ENCODE data around the gene CANX.

CANX gene

DNA sequence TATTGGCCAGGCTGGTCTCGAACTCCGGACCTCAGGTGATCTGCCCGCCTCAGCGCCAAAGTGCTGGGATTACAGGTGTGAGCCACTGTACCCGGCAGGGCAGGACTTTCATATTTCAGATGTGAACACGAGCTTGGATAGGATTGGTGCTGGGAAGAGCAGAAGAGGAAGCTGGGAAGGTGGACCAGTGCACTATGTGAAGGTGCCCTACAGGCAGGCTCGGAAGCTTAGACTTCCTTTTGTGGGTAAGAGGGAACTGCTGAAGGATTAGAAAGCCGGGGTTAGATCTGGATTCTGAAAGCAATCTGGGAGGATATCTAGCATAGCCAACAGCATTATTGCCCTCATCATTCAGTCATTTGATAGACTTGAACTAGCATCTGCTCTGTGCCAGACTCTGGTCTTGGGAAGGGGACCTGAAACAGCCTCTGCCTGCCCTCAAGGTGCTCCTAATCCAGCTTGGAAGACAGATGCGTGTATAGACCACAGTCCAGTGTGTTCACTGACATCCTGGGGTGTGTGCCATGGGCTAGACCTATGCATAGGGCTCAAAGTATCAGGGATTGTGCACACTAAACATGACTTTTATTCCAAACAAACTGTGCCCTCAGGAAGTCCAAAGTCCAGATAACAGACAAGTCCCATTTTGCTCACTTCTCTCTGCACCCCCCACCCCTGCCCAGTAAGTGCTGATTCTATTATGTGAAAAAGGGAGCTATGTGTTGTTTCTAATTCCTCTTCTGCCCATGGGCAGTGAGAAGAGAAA is 18.6 kb upstream of the CANX start:
- TF ChIP-seq, protein P1, sequence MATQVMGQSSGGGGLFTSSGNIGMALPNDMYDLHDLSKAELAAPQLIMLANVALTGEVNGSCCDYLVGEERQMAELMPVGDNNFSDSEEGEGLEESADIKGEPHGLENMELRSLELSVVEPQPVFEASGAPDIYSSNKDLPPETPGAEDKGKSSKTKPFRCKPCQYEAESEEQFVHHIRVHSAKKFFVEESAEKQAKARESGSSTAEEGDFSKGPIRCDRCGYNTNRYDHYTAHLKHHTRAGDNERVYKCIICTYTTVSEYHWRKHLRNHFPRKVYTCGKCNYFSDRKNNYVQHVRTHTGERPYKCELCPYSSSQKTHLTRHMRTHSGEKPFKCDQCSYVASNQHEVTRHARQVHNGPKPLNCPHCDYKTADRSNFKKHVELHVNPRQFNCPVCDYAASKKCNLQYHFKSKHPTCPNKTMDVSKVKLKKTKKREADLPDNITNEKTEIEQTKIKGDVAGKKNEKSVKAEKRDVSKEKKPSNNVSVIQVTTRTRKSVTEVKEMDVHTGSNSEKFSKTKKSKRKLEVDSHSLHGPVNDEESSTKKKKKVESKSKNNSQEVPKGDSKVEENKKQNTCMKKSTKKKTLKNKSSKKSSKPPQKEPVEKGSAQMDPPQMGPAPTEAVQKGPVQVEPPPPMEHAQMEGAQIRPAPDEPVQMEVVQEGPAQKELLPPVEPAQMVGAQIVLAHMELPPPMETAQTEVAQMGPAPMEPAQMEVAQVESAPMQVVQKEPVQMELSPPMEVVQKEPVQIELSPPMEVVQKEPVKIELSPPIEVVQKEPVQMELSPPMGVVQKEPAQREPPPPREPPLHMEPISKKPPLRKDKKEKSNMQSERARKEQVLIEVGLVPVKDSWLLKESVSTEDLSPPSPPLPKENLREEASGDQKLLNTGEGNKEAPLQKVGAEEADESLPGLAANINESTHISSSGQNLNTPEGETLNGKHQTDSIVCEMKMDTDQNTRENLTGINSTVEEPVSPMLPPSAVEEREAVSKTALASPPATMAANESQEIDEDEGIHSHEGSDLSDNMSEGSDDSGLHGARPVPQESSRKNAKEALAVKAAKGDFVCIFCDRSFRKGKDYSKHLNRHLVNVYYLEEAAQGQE (IDR thresholded peaks at IDR 0.05; ENCODE audit: low read depth) = no peak
- no peak for TF ChIP-seq CEBPB (IDR thresholded peaks at IDR 0.05)
- TF ChIP-seq TCF12 (IDR thresholded peaks at IDR 0.05; ENCODE audit: low read depth) = no peak
- no peak for TF ChIP-seq CREB1 (IDR thresholded peaks at IDR 0.05; ENCODE audit: low read depth)
- no peak for TF ChIP-seq FOXM1 (IDR thresholded peaks at IDR 0.05; ENCODE audit: borderline replicate concordance, low read depth)
- no peak for TF ChIP-seq ZBTB7A (IDR thresholded peaks at IDR 0.05; ENCODE audit: low read depth)
- TF ChIP-seq YY1 (IDR thresholded peaks at IDR 0.05; ENCODE audit: low read depth) = no peak
- TF ChIP-seq TAF1 (IDR thresholded peaks at IDR 0.05; ENCODE audit: low read depth) = no peak
- no peak for TF ChIP-seq NFIC (IDR thresholded peaks at IDR 0.05)
- TF ChIP-seq EP300 (IDR thresholded peaks at IDR 0.05; ENCODE audit: borderline replicate concordance) = no peak
- TF ChIP-seq RAD21 (IDR thresholded peaks at IDR 0.05; ENCODE audit: low read depth) = no peak
- TF ChIP-seq, protein P2, sequence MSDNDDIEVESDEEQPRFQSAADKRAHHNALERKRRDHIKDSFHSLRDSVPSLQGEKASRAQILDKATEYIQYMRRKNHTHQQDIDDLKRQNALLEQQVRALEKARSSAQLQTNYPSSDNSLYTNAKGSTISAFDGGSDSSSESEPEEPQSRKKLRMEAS (IDR thresholded peaks at IDR 0.05) = no peak
- TF ChIP-seq, protein P3, sequence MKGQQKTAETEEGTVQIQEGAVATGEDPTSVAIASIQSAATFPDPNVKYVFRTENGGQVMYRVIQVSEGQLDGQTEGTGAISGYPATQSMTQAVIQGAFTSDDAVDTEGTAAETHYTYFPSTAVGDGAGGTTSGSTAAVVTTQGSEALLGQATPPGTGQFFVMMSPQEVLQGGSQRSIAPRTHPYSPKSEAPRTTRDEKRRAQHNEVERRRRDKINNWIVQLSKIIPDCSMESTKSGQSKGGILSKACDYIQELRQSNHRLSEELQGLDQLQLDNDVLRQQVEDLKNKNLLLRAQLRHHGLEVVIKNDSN (IDR thresholded peaks at IDR 0.05) = no peak
- TF ChIP-seq EGR1 (IDR thresholded peaks at IDR 0.05) = no peak
- no peak for TF ChIP-seq TEAD4 (IDR thresholded peaks at IDR 0.05)

DNA sequence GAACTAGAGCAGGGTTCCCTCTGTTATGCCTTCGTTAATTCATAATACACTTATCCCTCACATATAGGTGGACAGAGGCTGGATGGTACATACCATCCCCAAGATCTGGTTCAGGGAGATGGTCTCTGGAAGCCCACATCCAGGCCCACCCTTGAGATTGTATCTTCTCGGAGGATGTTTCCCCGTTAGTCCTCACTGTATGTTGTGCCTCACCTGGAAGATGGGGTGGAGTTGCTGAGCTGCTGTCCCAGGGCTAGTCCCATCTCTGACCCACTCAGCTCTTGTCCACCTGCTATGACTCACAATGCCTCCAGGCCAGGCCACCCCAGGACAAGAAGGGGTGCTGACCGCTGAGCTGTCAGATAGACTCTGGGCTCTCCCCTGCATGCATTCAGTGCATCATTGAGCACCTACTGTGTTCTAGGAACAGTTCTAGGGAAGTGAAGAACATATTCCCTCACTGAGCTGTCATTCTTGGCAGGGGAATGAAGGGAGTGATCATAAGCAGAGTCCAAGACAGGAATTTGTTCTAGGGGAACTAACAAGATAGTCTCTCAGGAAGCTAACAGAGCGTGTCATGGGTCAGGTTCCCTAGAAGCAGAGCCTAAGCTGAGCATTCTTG is 17.9 kb upstream of the CANX start, which contains the start of gene CBY3:
Gene CBY3, minus strand, starts transcription at position 255 of the 622 bp plus-strand sequence. Its CDS starts 116 bp downstream, at position 139.
- no peak for TF ChIP-seq CREB1 (IDR thresholded peaks at IDR 0.05; ENCODE audit: low read depth)
- TF ChIP-seq, protein P1 (IDR thresholded peaks at IDR 0.05; ENCODE audit: low read depth) = no peak
- TF ChIP-seq, protein P3 (IDR thresholded peaks at IDR 0.05) = no peak
- no peak for TF ChIP-seq FOXM1 (IDR thresholded peaks at IDR 0.05; ENCODE audit: borderline replicate concordance, low read depth)
- TF ChIP-seq CEBPB (IDR thresholded peaks at IDR 0.05) = no peak
- no peak for TF ChIP-seq NFIC (IDR thresholded peaks at IDR 0.05)
- TF ChIP-seq EGR1 (IDR thresholded peaks at IDR 0.05) = no peak
- TF ChIP-seq, protein P2 (IDR thresholded peaks at IDR 0.05) = no peak
- no peak for TF ChIP-seq TCF12 (IDR thresholded peaks at IDR 0.05; ENCODE audit: low read depth)
- TF ChIP-seq TAF1 (IDR thresholded peaks at IDR 0.05; ENCODE audit: low read depth) = no peak
- no peak for TF ChIP-seq YY1 (IDR thresholded peaks at IDR 0.05; ENCODE audit: low read depth)
- TF ChIP-seq ZBTB7A (IDR thresholded peaks at IDR 0.05; ENCODE audit: low read depth) = no peak
- no peak for TF ChIP-seq EP300 (IDR thresholded peaks at IDR 0.05; ENCODE audit: borderline replicate concordance)
- TF ChIP-seq RAD21 (IDR thresholded peaks at IDR 0.05; ENCODE audit: low read depth) = no peak
- TF ChIP-seq TEAD4 (IDR thresholded peaks at IDR 0.05) = no peak

DNA sequence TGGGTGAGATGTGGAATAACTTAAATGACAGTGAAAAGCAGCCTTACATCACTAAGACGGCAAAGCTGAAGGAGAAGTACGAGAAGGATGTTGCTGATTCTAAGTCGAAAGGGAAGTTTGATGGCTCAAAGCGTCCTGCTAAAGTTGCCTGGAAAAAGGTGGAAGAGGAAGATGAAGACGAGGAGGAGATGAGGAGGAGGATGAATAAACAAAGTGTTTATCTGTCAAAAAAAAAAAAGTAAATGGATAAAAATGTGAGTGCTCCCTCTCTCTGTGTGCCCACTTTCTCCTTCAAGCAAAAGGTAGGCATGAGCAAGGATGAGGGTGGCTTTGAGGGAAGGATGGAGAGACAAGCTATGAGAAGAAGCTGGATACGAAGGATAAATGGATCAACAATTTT is 4.2 kb upstream of the CANX start:
- TF ChIP-seq, protein P2 (IDR thresholded peaks at IDR 0.05) = no peak
- TF ChIP-seq, protein P1 (IDR thresholded peaks at IDR 0.05; ENCODE audit: low read depth) = no peak
- TF ChIP-seq ZBTB7A (IDR thresholded peaks at IDR 0.05; ENCODE audit: low read depth) (no peak), CREB1 (IDR thresholded peaks at IDR 0.05; ENCODE audit: low read depth) (no peak), EP300 (IDR thresholded peaks at IDR 0.05; ENCODE audit: borderline replicate concordance) (no peak), RAD21 (IDR thresholded peaks at IDR 0.05; ENCODE audit: low read depth) (no peak), CEBPB (IDR thresholded peaks at IDR 0.05) (no peak), FOXM1 (IDR thresholded peaks at IDR 0.05; ENCODE audit: borderline replicate concordance, low read depth) (no peak), TAF1 (IDR thresholded peaks at IDR 0.05; ENCODE audit: low read depth) (no peak), EGR1 (IDR thresholded peaks at IDR 0.05) (no peak), YY1 (IDR thresholded peaks at IDR 0.05; ENCODE audit: low read depth) (no peak), NFIC (IDR thresholded peaks at IDR 0.05) (no peak), TEAD4 (IDR thresholded peaks at IDR 0.05) (no peak), TCF12 (IDR thresholded peaks at IDR 0.05; ENCODE audit: low read depth) (no peak)
- TF ChIP-seq, protein P3 (IDR thresholded peaks at IDR 0.05) = no peak
